HepG2 (cell line): ENCODE results near the gene MTHFD1L. TPM values are rescaled to one million over a fixed set of nuclear protein-coding genes. Genes with fewer than 3 reads are reported as not detected.

Source experiments
- AGO1 ChIP-seq: fragments of 200-400 bp; formaldehyde crosslinking; IDR thresholded peaks from 2 replicates; pipeline ENCODE4 v1.6.1; 2017; ENCODE audit warnings: mild to moderate bottlenecking, low read depth, low read length, moderate library complexity; ENCODE audit not compliant: poor library complexity, severe bottlenecking
- CCDC6 ChIP-seq: sonication (generic); formaldehyde crosslinking; IDR thresholded peaks from 2 replicates; pipeline ENCODE4 v1.8.1; 2022; ENCODE audit warnings: mild to moderate bottlenecking, missing genetic modification reagents, moderate library complexity
- CEBPG ChIP-seq: IDR thresholded peaks from 2 replicates; pipeline ENCODE4 v1.6.1; 2016
- CHD4 ChIP-seq: fragments of 200-600 bp; sonication (generic); IDR thresholded peaks from 2 replicates; pipeline ENCODE4 v1.7.0; 2017; ENCODE audit warnings: mild to moderate bottlenecking, low read length, borderline replicate concordance
- EEA1 ChIP-seq: sonication (generic); formaldehyde crosslinking; IDR thresholded peaks from 2 replicates; pipeline ENCODE4 v1.5.1; 2020; ENCODE audit warnings: mild to moderate bottlenecking, missing genetic modification reagents, borderline replicate concordance
- NCOR1 ChIP-seq: fragments of 200-600 bp; sonication (generic); IDR thresholded peaks from 2 replicates; pipeline ENCODE4 v1.7.0; 2017; ENCODE audit warnings: antibody characterized with exemption, low read length, borderline replicate concordance
- POGZ ChIP-seq: sonication (generic); formaldehyde crosslinking; IDR thresholded peaks from 2 replicates; pipeline ENCODE4 v1.4.0; 2020; ENCODE audit warnings: mild to moderate bottlenecking, missing genetic modification reagents
- POLR2AphosphoS5 ChIP-seq: IDR thresholded peaks from 2 replicates; pipeline ENCODE4 v1.6.1; 2012; ENCODE audit warnings: low read depth, low read length
- PRDM15 ChIP-seq: sonication (generic); formaldehyde crosslinking; IDR thresholded peaks from 2 replicates; pipeline ENCODE4 v1.4.0; 2020; ENCODE audit warnings: missing genetic modification reagents
- SRSF9 ChIP-seq: fragments of 200-400 bp; formaldehyde crosslinking; IDR thresholded peaks from 2 replicates; pipeline ENCODE4 v1.6.1; 2018; ENCODE audit warnings: borderline replicate concordance, mild to moderate bottlenecking, low read depth, low read length; ENCODE audit not compliant: insufficient read depth, poor library complexity, severe bottlenecking
- THYN1 ChIP-seq: sonication (generic); formaldehyde crosslinking; IDR thresholded peaks from 2 replicates; pipeline ENCODE4 v1.8.1; 2023; ENCODE audit warnings: low read depth, mild to moderate bottlenecking, moderate library complexity, missing genetic modification reagents, borderline replicate concordance
- ZBTB10 ChIP-seq: sonication (generic); formaldehyde crosslinking; IDR thresholded peaks from 2 replicates; pipeline ENCODE4 v1.4.0; 2020; ENCODE audit warnings: missing genetic modification reagents, borderline replicate concordance
- ZFP36 ChIP-seq: fragments of 150-350 bp; IDR thresholded peaks from 2 replicates; pipeline ENCODE4 v1.6.1; 2018; ENCODE audit warnings: borderline replicate concordance, low read length, low read depth; ENCODE audit not compliant: partially characterized antibody
- ZNF260 ChIP-seq: sonication (generic); formaldehyde crosslinking; IDR thresholded peaks from 2 replicates; pipeline ENCODE4 v1.4.0; 2020; ENCODE audit warnings: missing genetic modification reagents, low read depth, mild to moderate bottlenecking, borderline replicate concordance
- ZNF276 ChIP-seq: sonication (generic); formaldehyde crosslinking; IDR thresholded peaks from 2 replicates; pipeline ENCODE4 v1.4.0; 2020; ENCODE audit warnings: mild to moderate bottlenecking, low read depth, missing genetic modification reagents
- ZNF296 ChIP-seq: sonication (generic); formaldehyde crosslinking; conservative IDR thresholded peaks from 2 replicates; pipeline ENCODE4 v1.5.0; 2020; ENCODE audit warnings: mild to moderate bottlenecking, missing genetic modification reagents
- ZNF576 ChIP-seq: sonication (generic); formaldehyde crosslinking; IDR thresholded peaks from 2 replicates; pipeline ENCODE4 v1.4.0; 2020; ENCODE audit warnings: mild to moderate bottlenecking, missing genetic modification reagents
- ZNF672 ChIP-seq: sonication (generic); formaldehyde crosslinking; IDR thresholded peaks from 2 replicates; pipeline ENCODE4 v1.8.1; 2022; ENCODE audit warnings: missing genetic modification reagents
- ZSCAN20 ChIP-seq: sonication (generic); formaldehyde crosslinking; IDR thresholded peaks from 2 replicates; pipeline ENCODE4 v1.4.0; 2020; ENCODE audit warnings: missing genetic modification reagents, mild to moderate bottlenecking, borderline replicate concordance
- polyA plus RNA-seq, 8 experiments: library from polyadenylated mRNA; depleted of rRNA in 3 of 8; stranded (reverse) in 7 of 8; unstranded in 1 of 8; fragments of >200 nt; fragmentation: Illumina TruSeq in 4 of 8; extraction: Trizol in 4 of 8; gene quantifications; 2 replicates each; pipeline versions ENCODE4 v1.2.1 to v1.2.3, GENCODE V29; 2011 to 2016; ENCODE audit warnings: low read depth in 4 of 8, missing spikeins in 1 of 8, mixed read lengths in 1 of 8; ENCODE audit not compliant: insufficient read depth in 1 of 8
- total RNA-seq, 5 experiments: library from RNA; depleted of rRNA; stranded (reverse); fragments of >200 nt; fragmentation: Illumina TruSeq; extraction: Trizol; gene quantifications; 2 replicates each; pipeline ENCODE4 v1.2.3, GENCODE V29; 2016; ENCODE audit warnings: low read depth in 1 of 5

MTHFD1L gene
- total and polyA plus RNA-seq, 2 of the 13 experiments (the other 11 are each of a cell fraction or from before 2014, with no cell fraction given), result 24.0 to 39.6 TPM

DNA sequence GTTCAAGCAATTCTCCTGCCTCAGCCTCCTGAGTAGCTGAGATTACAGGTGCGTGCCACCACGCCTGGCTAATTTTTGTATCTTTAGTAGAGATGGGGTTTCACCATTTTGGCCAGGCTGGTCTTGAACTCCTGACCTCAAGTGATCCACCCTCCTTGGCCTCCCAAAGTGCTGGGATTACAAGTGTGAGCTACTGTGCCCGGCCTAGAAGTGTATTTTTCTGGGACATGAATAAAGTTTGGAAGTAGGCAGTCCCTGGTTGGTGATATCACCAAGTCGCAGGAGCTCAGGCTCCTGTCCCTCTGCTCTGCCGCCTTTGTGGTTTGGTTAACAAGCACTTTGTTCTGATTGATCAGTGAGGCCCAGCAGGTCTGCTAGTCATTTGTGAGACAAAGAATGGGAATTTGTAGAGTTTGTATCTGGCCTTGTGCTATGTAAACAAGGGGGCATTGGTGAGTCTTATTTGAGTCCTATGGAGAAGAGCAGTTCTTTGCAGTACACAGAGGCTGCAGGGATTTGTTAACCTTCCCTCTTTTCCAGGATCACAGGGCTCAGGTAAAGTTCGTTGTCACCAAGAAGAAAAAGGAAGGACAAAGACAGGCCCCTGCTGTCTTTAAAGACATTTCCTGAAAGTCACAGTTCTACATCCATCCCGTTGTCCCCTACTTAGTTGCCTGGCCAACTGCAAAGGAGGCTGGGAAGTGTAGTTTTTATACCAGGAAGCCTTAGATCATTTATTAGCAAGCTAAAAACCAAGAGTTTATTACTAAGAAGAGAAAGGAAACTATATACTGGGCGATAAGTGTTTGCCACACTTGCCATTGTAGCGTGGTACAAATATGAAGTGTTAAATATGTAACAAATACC, 13.1 kb downstream of the MTHFD1L start (continued):
- peak; percentile 26; the same call in 1 of the 2 replicates for TF ChIP-seq CCDC6 (CRISPR knock-in tag)
- TF ChIP-seq CHD4, result no peak
- TF ChIP-seq ZNF576, result no peak
- TF ChIP-seq THYN1 (CRISPR knock-in tag), result no peak
- TF ChIP-seq ZNF260 (CRISPR knock-in tag), result no peak
- no peak for TF ChIP-seq ZBTB10 (CRISPR knock-in tag)
- TF ChIP-seq ZNF296 (CRISPR knock-in tag), result no peak
- TF ChIP-seq ZNF672 (CRISPR knock-in tag), result no peak
- no peak for TF ChIP-seq AGO1
- no peak for TF ChIP-seq SRSF9
- no peak for TF ChIP-seq PRDM15 (CRISPR knock-in tag)
- TF ChIP-seq ZNF276 (CRISPR knock-in tag), result no peak
- TF ChIP-seq POLR2AphosphoS5, result no peak
- no peak for TF ChIP-seq EEA1 (CRISPR knock-in tag)
- no peak for TF ChIP-seq ZSCAN20 (CRISPR knock-in tag)
- no peak; the same call in 1 of the 2 replicates for TF ChIP-seq NCOR1
- TF ChIP-seq CEBPG (CRISPR knock-in tag), result no peak
- TF ChIP-seq POGZ (CRISPR knock-in tag), result peak; percentile 38; the same call in 1 of the 2 replicates
- no peak for TF ChIP-seq ZFP36
